Neural cell (in vitro differentiated cells): Measurements from ENCODE around the gene INSM1.

Source experiments
- CTCF ChIP-seq: fragments of 450-650 bp; IDR thresholded peaks from 2 replicates; pipeline ENCODE4 v1.5.1; 2014; ENCODE audit warnings: antibody characterized with exemption, mild to moderate bottlenecking, moderate library complexity; ENCODE audit not compliant: poor library complexity, severe bottlenecking
- EP300 ChIP-seq: fragments of 450-650 bp; conservative IDR thresholded peaks from 2 replicates; pipeline ENCODE4 v1.6.1; 2014; ENCODE audit warnings: antibody characterized with exemption, mild to moderate bottlenecking, moderate library complexity; ENCODE audit not compliant: poor library complexity, severe bottlenecking
- EZH2 ChIP-seq: fragments of 200-600, 300-800 bp; shearing (Covaris generic), sonication (generic); IDR thresholded peaks from 2 replicates; pipeline ENCODE4 v1.6.1; 2014; ENCODE audit warnings: antibody characterized with exemption, low read length, borderline replicate concordance, mild to moderate bottlenecking; ENCODE audit not compliant: insufficient read depth, poor library complexity, severe bottlenecking
- POLR2AphosphoS5 ChIP-seq: IDR thresholded peaks from 2 replicates; pipeline ENCODE4 v1.6.1; 2012
- RAD21 ChIP-seq: fragments of 450-650 bp; conservative IDR thresholded peaks from 2 replicates; pipeline ENCODE4 v1.6.1; 2014; ENCODE audit warnings: antibody characterized with exemption, mild to moderate bottlenecking, moderate library complexity

DNA sequence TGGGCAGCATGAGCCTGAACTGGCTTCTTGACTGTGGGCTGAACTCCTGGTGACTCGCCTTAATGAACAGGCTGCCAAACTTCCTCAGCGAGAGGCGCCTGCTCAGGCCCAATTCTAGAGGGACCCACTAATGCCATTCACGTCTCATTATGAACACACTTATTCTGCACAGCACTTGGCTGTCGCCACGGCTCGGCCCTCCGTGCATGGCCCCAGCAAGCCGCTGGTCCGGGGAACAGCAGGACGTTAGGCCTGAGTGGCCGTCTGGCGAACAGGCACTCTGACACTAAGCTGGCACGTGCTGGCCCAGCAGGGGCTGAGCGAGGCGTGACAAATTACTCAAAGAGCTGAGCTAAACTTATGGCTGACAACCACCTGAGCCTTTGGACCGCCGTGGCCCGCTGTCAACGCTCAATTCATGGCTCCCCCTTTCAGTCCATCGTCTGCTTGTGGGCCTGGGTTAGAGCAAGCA is 45.9 kb downstream of the INSM1 start:
- no peak for TF ChIP-seq EZH2
- TF ChIP-seq CTCF: no peak
- no peak for TF ChIP-seq RAD21
- peak; percentile 11 for TF ChIP-seq POLR2AphosphoS5
- TF ChIP-seq EP300: no peak
